Stimulated activated CD4-positive, alpha-beta T cell treated with anti-CD3 and anti-CD28 coated beads, Interleukin-1b, Interleukin-23, amount 100 ng/mL, for 1 hour (primary cell): ENCODE results near the gene PTH.

Source experiments
- DNase-seq, 2 donors: peaks; one replicate each; pipeline ENCODE4 v3.0.0-alpha.2; 2020; ENCODE audit warnings: low read depth in 2 of 2

Gene PTH

DNA sequence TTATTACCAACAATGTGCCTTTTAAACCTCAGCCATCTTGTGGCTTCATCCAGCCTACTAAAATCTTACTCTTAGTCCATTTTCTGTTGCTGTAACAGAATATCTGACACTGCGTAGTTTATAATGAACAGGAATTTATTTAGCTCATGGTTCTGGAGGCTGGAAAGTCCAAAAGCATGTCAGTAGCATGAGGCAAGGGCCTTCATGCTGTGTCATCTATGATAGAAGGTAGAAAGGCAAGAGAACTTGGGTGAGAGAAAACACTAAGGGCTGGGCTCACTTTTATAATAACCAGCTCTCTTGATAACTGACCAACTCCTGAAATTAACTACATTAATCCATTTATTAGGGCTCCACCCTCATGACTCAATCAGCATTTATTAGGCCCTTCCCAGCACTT lies 46.3 kb downstream of the PTH start:
- DNase-seq, result no peak

GRCh38 chr11:13448876-13449275 lies 46.9 kb downstream of the PTH start:
- DNase-seq, result no peak

GRCh38 chr11:13446444-13446843 lies 49.4 kb downstream of the PTH start:
- DNase-seq, result no peak

DNA sequence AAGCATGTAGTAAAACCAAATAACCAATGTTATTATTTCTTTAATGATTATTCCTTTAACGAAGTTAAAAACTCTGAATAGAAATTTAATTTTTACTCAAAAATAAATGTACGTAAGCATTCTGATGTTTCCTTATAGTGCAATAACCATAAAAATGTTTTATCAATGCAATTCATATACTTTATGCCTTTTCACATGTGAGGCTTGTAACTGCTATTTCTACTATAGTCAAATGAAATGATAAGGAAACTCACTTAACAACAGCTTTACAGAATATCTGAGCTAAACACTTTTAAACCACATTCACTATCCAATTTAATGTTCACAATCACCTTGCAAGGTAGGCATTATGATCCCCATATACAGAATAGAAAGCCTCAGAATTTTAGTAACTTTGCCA lies 50.2 kb downstream of the PTH start:
- no peak for DNase-seq
